Mesodermal cell (in vitro differentiated cells): ENCODE measurements around the gene IL4I1.

ENCODE experiments used
- H3K27ac ChIP-seq: 2 replicates; pipeline ENCODE4 v1.7.0; 2013; ENCODE audit warnings: mild to moderate bottlenecking, low read depth, low read length, moderate library complexity; ENCODE audit not compliant: severe bottlenecking
- H3K36me3 ChIP-seq: 2 replicates; pipeline ENCODE4 v1.7.1; 2013; ENCODE audit warnings: mild to moderate bottlenecking, low read length, moderate library complexity; ENCODE audit not compliant: control insufficient read depth, insufficient read depth
- H3K4me1 ChIP-seq: one replicate; pipeline ENCODE4 v1.7.1; 2013; ENCODE audit warnings: mild to moderate bottlenecking, low read length; ENCODE audit not compliant: insufficient read depth, control insufficient read depth, poor library complexity, severe bottlenecking
- H3K4me3 ChIP-seq: 2 replicates; pipeline ENCODE4 v1.7.0; 2013; ENCODE audit warnings: low read length, control low read depth, mild to moderate bottlenecking; ENCODE audit not compliant: insufficient read depth, poor library complexity, severe bottlenecking; ENCODE audit errors: extremely low read depth
- H3K9me3 ChIP-seq: 2 replicates; pipeline ENCODE4 v1.7.1; 2013; ENCODE audit warnings: mild to moderate bottlenecking, low read length, moderate library complexity; ENCODE audit not compliant: control insufficient read depth
- WGBS, 2 experiments: methylation state at CpG; one replicate each; pipeline ENCODE4 v1.1.5; 2013; ENCODE audit warnings: missing lambda C conversion rate in 2 of 2; ENCODE audit not compliant: insufficient coverage in 2 of 2; 5-methylcytosine and 5-hydroxymethylcytosine counted together

Gene IL4I1

GRCh38 chr19:49883094-49883493 is 13.6 kb downstream of the IL4I1 start:
- Histone ChIP-seq H3K27ac (no peak overlapping the region), H3K4me1 (peaks cover 8% of the 10 kb centered on the region), H3K4me3 (no peak overlapping the region), H3K36me3 (peaks cover 80% of the 10 kb centered on the region), H3K9me3 (peaks cover 6% of the 10 kb centered on the region)
- WGBS, 2 experiments, result 93 to 97% methylated on average over 3 to 5 of the region's 5 CpGs

DNA sequence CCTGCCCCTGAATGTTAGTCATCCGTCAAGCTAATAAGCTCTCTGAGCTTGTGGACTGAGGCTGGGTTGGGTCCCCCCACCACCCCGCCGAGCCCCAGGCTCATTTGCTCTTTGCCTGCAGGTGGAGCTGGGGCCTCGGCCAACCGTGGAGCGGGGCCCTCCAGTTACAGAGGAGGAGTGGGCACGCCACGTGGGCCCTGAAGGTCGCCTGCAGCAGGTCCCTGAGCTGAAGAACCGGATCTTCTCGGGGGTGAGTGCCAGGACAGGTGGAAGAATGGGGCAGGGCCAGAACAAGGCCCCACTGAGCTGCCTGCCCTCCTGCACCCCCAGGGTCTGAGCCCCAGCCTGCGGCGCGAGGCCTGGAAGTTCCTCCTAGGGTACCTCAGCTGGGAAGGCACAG is 14.0 kb downstream of the IL4I1 start:
- Histone ChIP-seq H3K27ac (no peak overlapping the region), H3K4me3 (no peak overlapping the region), H3K9me3 (peaks cover 6% of the 10 kb centered on the region), H3K4me1 (peaks cover 8% of the 10 kb centered on the region), H3K36me3 (peaks cover 78% of the 10 kb centered on the region)
- WGBS, 2 experiments, result 97 to 98% methylated on average over 13 to 14 of the region's 14 CpGs

DNA sequence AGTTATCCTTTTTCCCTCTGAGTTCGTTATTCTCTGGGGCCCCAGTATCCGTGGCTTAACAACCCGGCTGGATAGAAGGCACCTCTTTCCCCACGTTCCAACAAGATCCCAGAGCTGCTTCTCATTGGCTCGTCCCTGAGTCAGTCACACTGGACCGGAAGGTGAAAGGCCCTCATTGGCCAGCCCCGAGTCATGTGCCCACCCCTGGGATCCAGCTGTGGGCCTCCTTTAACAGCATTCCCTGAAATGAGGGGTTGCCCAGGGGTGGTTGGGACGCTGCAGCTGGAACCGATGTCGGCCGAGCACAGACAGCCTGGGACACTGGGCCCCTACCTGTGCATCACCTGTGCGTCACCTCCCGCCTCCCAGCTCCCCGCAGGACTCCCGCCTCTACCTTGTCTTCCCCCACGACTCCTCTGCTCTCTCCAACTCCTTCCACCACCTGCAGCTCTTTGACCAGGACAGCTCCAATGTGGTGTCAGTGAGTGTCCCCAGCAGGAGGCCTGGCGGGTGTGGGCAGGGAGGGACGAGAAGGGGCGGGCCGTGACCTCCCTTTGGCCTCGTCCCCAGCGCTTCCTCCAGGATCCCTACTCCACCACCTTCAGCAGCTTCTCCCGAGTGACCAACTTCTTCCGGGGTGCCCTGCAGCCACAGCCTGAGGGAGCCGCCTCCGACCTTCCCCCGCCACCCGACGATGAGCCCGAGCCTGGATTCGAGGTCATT is 14.9 kb downstream of the IL4I1 start:
- Histone ChIP-seq H3K9me3 (peaks cover 6% of the 10 kb centered on the region), H3K36me3 (peaks cover 70% of the 10 kb centered on the region), H3K4me1 (peaks cover 8% of the 10 kb centered on the region), H3K27ac (no peak overlapping the region), H3K4me3 (no peak overlapping the region)
- WGBS, 2 experiments, result 96 to 97% methylated on average over 21 to 31 of the region's 31 CpGs

GRCh38 chr19:49881186-49881585 is 15.5 kb downstream of the IL4I1 start:
- Histone ChIP-seq H3K4me1 (peaks cover 8% of the 10 kb centered on the region), H3K4me3 (no peak overlapping the region), H3K36me3 (peaks cover 70% of the 10 kb centered on the region), H3K27ac (no peak overlapping the region), H3K9me3 (peaks cover 6% of the 10 kb centered on the region)
- WGBS, 2 experiments, result 97 to 99% methylated on average over 14 to 17 of the region's 17 CpGs

DNA sequence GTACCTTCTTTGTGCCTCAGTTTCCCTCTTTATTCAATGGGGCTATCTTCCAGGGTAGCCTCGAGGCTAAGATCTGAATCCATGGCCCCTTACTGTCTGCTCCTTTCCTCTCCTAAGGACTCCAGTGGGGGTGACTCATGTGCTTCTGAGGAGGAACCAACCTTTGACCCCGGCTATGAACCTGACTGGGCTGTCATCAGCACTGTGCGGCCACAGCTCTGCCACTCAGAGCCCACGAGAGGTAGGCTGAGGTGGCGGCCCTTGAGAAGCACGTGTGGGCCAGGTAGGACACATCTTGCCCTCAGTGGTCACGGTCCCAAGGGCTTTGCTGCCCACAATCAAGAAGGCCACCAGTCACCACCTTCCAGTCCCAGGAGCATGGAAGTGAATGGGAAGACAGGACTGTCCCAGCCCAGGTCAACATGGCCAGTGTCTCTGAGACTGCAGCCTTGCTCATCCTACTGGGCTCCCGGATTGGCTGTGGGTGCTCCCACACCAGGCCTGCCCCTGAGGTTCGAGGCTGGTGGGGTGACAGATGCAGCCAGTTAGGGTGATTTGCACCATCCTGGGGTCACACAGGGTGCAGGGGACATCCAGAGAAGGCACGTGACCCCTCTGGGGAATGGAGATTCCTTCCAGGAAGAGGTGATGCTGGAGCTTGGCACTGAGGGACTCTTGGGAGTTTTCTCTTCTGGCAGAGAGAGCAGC is 16.4 kb downstream of the IL4I1 start:
- peaks cover 11% of the 10 kb centered on the region for H3K4me1 ChIP-seq
- no peak overlapping the region for H3K4me3 ChIP-seq
- 96 to 98% methylated on average over 8 to 9 of the region's 10 CpGs for WGBS, 2 experiments
- no peak overlapping the region for H3K27ac ChIP-seq
- peaks cover 65% of the 10 kb centered on the region for H3K36me3 ChIP-seq
- peaks cover 6% of the 10 kb centered on the region for H3K9me3 ChIP-seq

- Histone ChIP-seq H3K4me1 (peaks cover 11% of the 10 kb centered on the region), H3K9me3 (peaks cover 6% of the 10 kb centered on the region), H3K36me3 (peaks cover 58% of the 10 kb centered on the region), H3K4me3 (peak overlapping the region; percentile 99), H3K27ac (no peak overlapping the region)
- 94 to 97% methylated on average over 6 to 9 of the region's 12 CpGs for WGBS, 2 experiments
These were observed 17.3 kb downstream of the IL4I1 start for GRCh38 chr19:49879243-49879963.

DNA sequence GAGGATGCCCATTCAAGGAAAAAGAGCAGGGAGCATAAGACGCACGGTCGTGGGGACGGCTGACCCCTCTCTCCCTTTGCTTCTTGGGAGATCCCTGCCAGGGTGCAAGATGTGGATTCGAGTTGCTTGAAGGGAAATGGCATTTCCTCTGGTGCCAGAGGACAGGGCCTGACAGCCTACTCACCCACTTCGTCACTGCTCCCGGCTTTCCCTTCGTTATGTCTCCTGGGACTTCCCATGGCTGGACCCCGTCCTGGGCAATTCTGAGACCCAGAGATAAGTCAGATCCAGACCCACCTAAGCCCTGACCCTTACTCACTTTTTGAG is 18.0 kb downstream of the IL4I1 start:
- Histone ChIP-seq H3K4me1 (peaks cover 11% of the 10 kb centered on the region), H3K9me3 (peaks cover 6% of the 10 kb centered on the region), H3K4me3 (peak overlapping the region; percentile 99), H3K27ac (peak overlapping the region; percentile 23), H3K36me3 (peaks cover 55% of the 10 kb centered on the region)
- 85 to 90% methylated on average over 4 to 6 of the region's 9 CpGs for WGBS, 2 experiments

GRCh38 chr19:49877879-49878743 is 18.6 kb downstream of the IL4I1 start:
- 8 to 9% methylated on average over 29 to 31 of the region's 41 CpGs for WGBS, 2 experiments

DNA sequence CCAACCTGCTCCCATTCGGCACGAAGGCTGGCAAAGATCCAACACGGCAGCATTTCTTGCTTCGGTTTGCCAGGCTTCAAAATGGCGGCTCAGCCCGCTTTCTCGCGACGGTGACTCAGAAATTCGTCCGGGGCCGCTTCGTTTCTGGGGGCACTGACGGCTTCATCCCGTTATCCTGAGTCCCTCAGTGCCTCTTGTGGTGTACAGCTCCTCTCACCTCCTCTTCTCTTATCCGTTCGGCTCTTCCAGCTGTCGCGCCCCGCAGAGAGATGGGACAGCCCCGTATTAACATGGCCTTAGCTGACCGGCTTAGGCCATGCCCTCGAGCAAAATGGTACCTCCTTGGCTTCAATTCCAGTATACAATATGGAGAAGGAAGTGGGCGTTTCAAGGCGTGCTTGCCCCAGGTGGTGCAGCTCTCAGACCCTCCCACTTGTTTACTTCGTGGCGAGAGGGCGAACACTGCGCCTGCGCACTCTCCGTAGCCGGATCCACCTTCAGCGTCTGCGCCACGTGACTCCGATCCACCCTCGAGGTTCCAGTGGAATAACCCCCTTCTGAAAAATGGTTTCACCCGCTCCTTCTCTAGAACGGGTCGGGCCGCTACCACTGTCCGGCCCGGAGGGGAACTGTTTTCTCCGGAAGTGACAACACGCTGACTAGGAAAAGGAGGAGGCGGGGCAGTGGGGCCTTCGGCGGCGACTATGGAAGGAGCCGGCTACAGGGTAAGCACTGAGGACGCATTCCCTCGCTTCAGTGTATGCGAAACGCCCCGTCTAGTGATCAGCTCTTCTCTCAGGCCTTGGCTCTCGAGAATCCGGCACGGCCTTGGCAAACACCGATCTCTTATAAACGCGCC is 19.4 kb downstream of the IL4I1 start, which contains the start of the genes AKT1S1 and TBC1D17:
Gene AKT1S1 (minus strand): TSS at position 336 of the 859 bp plus-strand sequence. CDS start 4,060 bp downstream, outside the sequence.
Gene TBC1D17 (plus strand): TSS at position 683 of the 859 bp plus-strand sequence. CDS start 22 bp downstream, at position 705.
- Histone ChIP-seq H3K36me3 (peaks cover 47% of the 10 kb centered on the region), H3K4me1 (peaks cover 11% of the 10 kb centered on the region), H3K27ac (peak within 1 kb of the TSS; percentile 98), H3K9me3 (no peaks in the 10 kb centered on the region), H3K4me3 (peak within 1 kb of the TSS; percentile 99)
- 0% methylated on average over 53 of the region's 61 CpGs for WGBS, 2 experiments

More at GRCh38 chr19:49877879-49878743, 18.6 kb downstream of the IL4I1 start:
- Histone ChIP-seq H3K36me3 (peaks cover 49% of the 10 kb centered on the region), H3K27ac (peak overlapping the region; percentile 98), H3K4me1 (peaks cover 11% of the 10 kb centered on the region), H3K9me3 (peaks cover 5% of the 10 kb centered on the region), H3K4me3 (peak overlapping the region; percentile 99)
